ENCODE results near the gene FUT6.
"Not testable (repeated sequence)": the region's sequence is repeated elsewhere in the genome, so short reads cannot be mapped to it uniquely, and the experiment has no call there.

Gene FUT6, protein sequence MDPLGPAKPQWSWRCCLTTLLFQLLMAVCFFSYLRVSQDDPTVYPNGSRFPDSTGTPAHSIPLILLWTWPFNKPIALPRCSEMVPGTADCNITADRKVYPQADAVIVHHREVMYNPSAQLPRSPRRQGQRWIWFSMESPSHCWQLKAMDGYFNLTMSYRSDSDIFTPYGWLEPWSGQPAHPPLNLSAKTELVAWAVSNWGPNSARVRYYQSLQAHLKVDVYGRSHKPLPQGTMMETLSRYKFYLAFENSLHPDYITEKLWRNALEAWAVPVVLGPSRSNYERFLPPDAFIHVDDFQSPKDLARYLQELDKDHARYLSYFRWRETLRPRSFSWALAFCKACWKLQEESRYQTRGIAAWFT

DNA sequence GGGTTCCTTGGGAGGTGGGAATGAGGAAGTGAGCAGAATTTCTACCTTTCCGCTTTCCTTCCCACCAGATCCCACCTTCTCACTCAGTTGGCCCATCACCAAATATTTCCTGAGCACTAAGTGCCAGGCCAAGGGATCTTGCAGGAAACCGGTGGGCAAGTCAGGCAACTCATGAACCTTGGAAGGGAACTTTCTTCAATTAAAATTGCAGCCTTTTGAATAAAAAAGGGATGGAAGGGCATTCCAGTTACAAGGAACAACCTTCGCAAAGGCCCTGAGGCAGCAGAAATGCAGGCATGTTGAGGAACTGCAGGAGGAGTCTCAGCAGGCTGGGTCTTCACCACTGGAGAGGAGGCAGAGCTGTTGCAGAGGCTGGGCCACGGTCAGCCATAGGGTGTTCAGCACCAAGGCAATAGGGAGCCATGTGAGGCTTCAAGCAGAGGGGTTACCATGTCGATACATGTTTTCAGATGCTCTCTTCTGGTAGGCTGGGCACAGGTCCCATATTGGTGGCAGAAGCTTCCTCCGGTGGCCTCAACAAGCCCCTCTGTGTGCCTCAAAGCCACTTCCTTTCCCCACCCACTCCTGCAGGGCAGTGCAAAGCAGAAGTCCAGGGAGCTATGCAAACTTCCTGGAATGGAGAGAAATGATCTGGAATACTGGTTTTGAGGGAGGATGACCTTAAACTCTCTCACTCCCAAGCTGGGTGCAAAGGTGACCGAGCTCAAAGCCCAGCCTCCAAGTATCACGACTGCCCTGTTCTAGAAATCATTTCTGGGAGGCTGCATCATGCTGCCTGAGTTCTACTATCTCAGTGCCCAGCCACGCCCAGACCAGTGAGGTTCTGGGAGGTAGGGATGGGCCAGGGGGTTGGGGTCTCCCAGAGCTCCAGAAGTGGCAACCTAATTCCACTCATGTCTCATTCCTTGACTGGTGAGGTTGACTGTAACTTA is at the start of gene FUT6:
TSS of gene FUT6 (minus strand) at position 638 of the 953 bp plus-strand sequence. CDS start 7,135 bp downstream, outside the sequence.
- peak within 1 kb of the TSS; percentile 43 to 81 (median 60) for H3K4me2 ChIP-seq
- no peaks in the 10 kb centered on the region for H3K27me3 ChIP-seq
- H3K36me3 ChIP-seq: no peaks in the 10 kb centered on the region
- H3K9me3 ChIP-seq (replicated peaks in 1 of 11): no peaks in the 10 kb centered on the region
- 0 out of 22 replicates have a peak within 1 kb of the TSS, but pooled peaks of 1 of the 11 experiments have one; percentile 23 for H3K9ac ChIP-seq
- H3K4me1 ChIP-seq: peaks cover 19 to 34% (median 27%) of the 10 kb centered on the region in 10 experiments
- no peak within 1 kb of the TSS for H3K27ac ChIP-seq
- no peaks in the 10 kb centered on the region for H4K20me1 ChIP-seq
- TF ChIP-seq Cebpa-rat (IDR thresholded peaks at IDR 0.05): no peak
- H3K4me3 ChIP-seq: 0 out of 20 replicates have a peak within 1 kb of the TSS, but pooled peaks of 1 of the 10 experiments have one; percentile 7

DNA sequence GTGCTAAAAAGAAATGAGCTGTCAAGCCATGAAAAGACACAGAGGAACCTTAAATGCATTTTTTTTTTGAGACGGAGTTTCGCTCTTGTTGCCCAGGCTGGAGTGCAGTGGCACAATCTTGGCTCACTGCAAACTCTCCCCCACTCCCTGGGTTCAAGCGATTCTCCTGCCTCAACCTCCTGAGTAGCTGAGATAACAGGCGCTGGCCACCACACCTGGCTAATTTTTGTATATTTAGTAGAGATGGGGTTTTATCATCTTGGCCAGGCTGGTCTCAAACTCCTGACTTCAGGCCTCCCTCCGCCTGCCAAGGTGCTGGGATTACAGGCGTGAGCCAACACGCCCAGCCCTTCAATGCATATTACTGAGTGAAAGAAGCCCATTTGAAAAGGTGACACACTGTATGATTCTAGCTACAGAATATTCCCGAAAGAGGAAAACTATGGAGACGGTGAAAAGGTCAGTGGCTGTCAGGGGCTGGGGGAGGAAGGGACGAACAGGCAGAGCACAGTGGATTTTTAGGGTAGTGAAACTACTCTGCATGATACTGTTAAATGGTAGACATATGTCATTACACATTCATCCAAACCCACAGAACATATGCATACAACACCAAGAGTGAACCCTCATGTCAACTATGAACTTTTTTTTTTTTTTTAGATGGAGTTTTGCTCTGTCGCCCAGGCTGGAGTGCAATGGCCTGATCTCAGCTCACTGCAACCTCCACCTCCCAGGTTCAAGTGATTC is 44.7 kb upstream of the FUT6 start:
- H3K4me1 ChIP-seq: peaks cover 5 to 22% (median 8%) of the 10 kb centered on the region in 10 experiments; a peak in 15 of 20 replicates
- peak overlapping the region in 3 of 11 experiments; percentile 20 to 62 (median 54); a peak in 4 of 22 replicates for H3K4me2 ChIP-seq
- not testable (repeated sequence) for H4K20me1 ChIP-seq; H3K36me3 ChIP-seq; H3K9me3 ChIP-seq (replicated peaks in 1 of 11); H3K4me3 ChIP-seq; H3K27me3 ChIP-seq; H3K27ac ChIP-seq; H3K9ac ChIP-seq

DNA sequence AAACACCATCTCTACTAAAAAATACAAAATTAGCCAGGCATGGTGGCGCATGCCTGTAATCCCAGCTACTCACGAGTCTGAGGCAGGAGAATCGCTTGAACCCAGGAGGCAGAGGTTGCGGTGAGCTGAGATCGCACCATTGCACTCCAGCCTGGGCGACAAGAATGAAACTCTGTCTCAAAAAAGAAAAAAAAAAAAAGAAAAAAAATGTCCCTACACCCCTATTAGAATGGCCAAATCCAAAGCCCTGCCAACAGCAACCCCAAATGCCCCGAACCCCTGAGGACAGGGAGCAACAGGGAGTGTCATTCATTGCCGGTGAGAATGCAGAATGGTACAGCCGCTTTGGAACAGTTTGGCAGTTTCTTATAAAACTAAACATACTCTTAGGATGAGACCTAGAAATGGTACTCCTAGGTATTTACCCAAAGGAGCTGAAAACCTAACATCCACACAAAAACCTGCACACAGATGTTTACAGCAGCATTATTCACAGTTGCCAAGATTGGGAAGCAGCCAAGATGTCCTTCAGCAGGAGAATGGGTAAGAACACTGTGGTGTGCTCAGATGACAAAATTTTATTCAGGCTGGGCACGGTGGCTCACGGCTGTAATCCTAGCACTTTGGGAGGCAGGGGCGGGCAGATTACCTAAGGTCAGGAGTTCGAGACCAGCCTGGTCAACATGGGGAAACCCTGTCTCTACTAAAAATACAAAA is 43.8 kb upstream of the FUT6 start:
- H3K36me3 ChIP-seq; H3K4me3 ChIP-seq; H3K27ac ChIP-seq; H4K20me1 ChIP-seq; H3K9me3 ChIP-seq (replicated peaks in 1 of 11); H3K27me3 ChIP-seq; H3K4me2 ChIP-seq; H3K9ac ChIP-seq: not testable (repeated sequence)
- H3K4me1 ChIP-seq: peaks cover 5 to 22% (median 8%) of the 10 kb centered on the region in 10 experiments; a peak in 15 of 20 replicates

- Histone ChIP-seq H3K27ac (no peak overlapping the region), H3K4me3 (no peak overlapping the region), H3K9ac (no peak overlapping the region), H4K20me1 (no peaks in the 10 kb centered on the region), H3K27me3 (no peaks in the 10 kb centered on the region), H3K4me1 (peaks cover 5 to 22% (median 13%) of the 10 kb centered on the region in 10 experiments; a peak in 16 of 20 replicates), H3K36me3 (no peaks in the 10 kb centered on the region), H3K4me2 (no peak overlapping the region), H3K9me3 (replicated peaks in 1 of 11) (no peaks in the 10 kb centered on the region)
- TF ChIP-seq Cebpa-rat (IDR thresholded peaks at IDR 0.05): no peak
These were observed 43.0 kb upstream of the FUT6 start for GRCh38 chr19:5882421-5882968.

DNA sequence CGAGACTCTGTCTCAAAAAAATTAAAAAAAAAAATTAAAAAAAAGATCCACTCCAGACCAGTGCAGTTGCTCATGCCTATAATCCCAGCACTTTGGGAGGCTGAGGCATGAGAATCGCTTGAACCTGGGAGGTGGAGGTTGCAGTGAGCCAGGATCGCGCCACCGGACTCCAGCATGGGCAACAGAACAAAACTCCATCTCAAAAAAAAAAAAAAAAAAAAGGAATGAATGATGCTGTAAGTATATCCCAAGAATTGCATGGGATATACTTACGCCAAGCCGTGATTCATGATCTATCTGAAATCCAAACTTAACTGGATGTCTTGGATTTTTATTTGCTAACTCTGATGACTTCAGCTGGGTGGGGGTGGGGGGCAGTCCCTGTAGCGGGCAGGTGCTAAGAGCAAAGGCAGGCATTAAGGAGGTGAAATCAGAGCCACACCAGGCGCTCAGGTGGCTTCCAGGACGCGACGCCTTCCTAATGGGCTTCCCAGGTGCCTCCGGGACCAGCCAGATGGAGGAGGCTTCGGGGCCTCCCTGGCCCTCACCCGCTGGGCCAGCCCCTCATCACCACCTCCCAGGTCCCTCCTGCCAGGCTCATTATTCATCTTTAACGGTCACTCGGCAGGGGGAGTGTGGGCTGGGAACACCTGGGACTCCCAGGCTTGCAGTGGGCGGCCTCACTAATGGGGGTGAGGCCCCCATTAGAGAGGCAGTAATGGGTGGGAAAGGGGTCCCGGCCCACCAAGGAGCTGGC is 42.2 kb upstream of the FUT6 start:
- Histone ChIP-seq H3K9ac (no peak overlapping the region), H3K27me3 (no peaks in the 10 kb centered on the region), H3K4me2 (no peak overlapping the region), H3K9me3 (replicated peaks in 1 of 11) (no peaks in the 10 kb centered on the region), H3K27ac (no peak overlapping the region), H3K4me3 (no peak overlapping the region), H3K4me1 (peaks cover 5 to 22% (median 13%) of the 10 kb centered on the region in 10 experiments; a peak in 16 of 20 replicates), H3K36me3 (no peaks in the 10 kb centered on the region), H4K20me1 (no peaks in the 10 kb centered on the region; a peak in 1 of 22 replicates)
- TF ChIP-seq Cebpa-rat (IDR thresholded peaks at IDR 0.05): no peak

GRCh38 chr19:5880604-5881078 is 41.1 kb upstream of the FUT6 start:
- Histone ChIP-seq H3K9ac (no peak overlapping the region), H3K9me3 (replicated peaks in 1 of 11) (no peaks in the 10 kb centered on the region), H3K27ac (no peak overlapping the region), H3K4me2 (peak overlapping the region; percentile 19 to 49 (median 40); a peak in 11 of 22 replicates), H3K4me3 (no peak overlapping the region), H3K36me3 (no peaks in the 10 kb centered on the region), H3K27me3 (no peaks in the 10 kb centered on the region), H4K20me1 (no peaks in the 10 kb centered on the region; a peak in 1 of 22 replicates), H3K4me1 (peaks cover 5 to 22% (median 13%) of the 10 kb centered on the region in 10 experiments; a peak in 16 of 20 replicates)
- no peak for TF ChIP-seq Cebpa-rat (IDR thresholded peaks at IDR 0.05)

DNA sequence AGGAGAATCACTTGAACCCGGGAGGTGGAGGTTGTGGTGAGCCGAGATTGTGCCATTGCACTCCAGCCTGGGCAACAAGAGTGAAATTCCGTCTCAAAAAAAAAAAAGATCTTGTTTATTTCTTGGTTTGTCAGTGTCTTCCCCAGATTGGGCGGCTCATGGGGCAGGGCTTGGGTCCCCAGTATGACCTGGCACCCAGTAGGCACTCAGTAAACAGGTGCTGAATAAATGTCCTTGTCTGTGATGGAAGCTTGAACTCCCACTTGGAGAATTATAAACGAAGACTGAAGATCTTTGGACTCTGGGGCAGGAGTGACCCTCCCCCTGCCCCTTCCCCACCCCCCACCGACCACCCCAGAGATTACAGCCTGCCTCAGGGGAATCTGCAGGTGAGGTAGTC is 40.7 kb upstream of the FUT6 start:
- Histone ChIP-seq H3K27ac (no peak overlapping the region), H3K36me3 (no peaks in the 10 kb centered on the region), H4K20me1 (no peaks in the 10 kb centered on the region; a peak in 1 of 22 replicates), H3K4me3 (no peak overlapping the region), H3K4me1 (peaks cover 5 to 22% (median 13%) of the 10 kb centered on the region in 10 experiments; a peak in 16 of 20 replicates), H3K4me2 (peak overlapping the region in 2 of 11 experiments; percentile 27 to 40; a peak in 1 of 22 replicates), H3K27me3 (no peaks in the 10 kb centered on the region), H3K9ac (no peak overlapping the region), H3K9me3 (replicated peaks in 1 of 11) (no peaks in the 10 kb centered on the region)
- no peak for TF ChIP-seq Cebpa-rat (IDR thresholded peaks at IDR 0.05)
